Neural crest cell (in vitro differentiated cells): Measurements from ENCODE around the gene ADCY4. TPM values are rescaled to one million over a fixed set of nuclear protein-coding genes. Genes with fewer than 3 reads are reported as not detected.
"Not testable (repeated sequence)": the region's sequence is repeated elsewhere in the genome, so short reads cannot be mapped to it uniquely, and the experiment has no call there.

ENCODE experiments used
- DNase-seq: peaks from one replicate; pipeline ENCODE4 v3.0.0; 2021; ENCODE audit warnings: low read depth, mixed read lengths, low spot score
- H3K27ac Mint-ChIP-seq: one replicate; pipeline ENCODE4 v1.8.0; 2021; ENCODE audit warnings: mild to moderate bottlenecking, mixed read lengths; ENCODE audit not compliant: unreplicated experiment
- H3K27me3 Mint-ChIP-seq: 2 replicates; pipeline ENCODE4 v1.8.0; 2021; ENCODE audit warnings: low read depth, mild to moderate bottlenecking, mixed read lengths
- H3K36me3 Mint-ChIP-seq: 2 replicates; pipeline ENCODE4 v1.8.0; 2021; ENCODE audit warnings: low read depth, mild to moderate bottlenecking, mixed read lengths
- H3K4me1 Mint-ChIP-seq: 2 replicates; pipeline ENCODE4 v1.8.0; 2021; ENCODE audit warnings: mixed read lengths
- H3K4me3 Mint-ChIP-seq: one replicate; pipeline ENCODE4 v1.8.0; 2021; ENCODE audit warnings: mild to moderate bottlenecking, mixed read lengths
- H3K9me3 Mint-ChIP-seq: 2 replicates; pipeline ENCODE4 v1.8.0; 2021; ENCODE audit warnings: mixed read lengths
- total RNA-seq: library from RNA; stranded (reverse); gene quantifications from 2 replicates; pipeline ENCODE4 v1.2.1, GENCODE V29; 2021
- TF ChIP-seq, protein P1 (sequence below): fragments of 200-600 bp; sonication (generic); conservative IDR thresholded peaks from 2 replicates; pipeline ENCODE4 v1.5.0; 2021; ENCODE audit warnings: antibody characterized with exemption, mild to moderate bottlenecking

The ADCY4 gene
- total RNA-seq, 1 donor from 2014 or later: 0.49 TPM

DNA sequence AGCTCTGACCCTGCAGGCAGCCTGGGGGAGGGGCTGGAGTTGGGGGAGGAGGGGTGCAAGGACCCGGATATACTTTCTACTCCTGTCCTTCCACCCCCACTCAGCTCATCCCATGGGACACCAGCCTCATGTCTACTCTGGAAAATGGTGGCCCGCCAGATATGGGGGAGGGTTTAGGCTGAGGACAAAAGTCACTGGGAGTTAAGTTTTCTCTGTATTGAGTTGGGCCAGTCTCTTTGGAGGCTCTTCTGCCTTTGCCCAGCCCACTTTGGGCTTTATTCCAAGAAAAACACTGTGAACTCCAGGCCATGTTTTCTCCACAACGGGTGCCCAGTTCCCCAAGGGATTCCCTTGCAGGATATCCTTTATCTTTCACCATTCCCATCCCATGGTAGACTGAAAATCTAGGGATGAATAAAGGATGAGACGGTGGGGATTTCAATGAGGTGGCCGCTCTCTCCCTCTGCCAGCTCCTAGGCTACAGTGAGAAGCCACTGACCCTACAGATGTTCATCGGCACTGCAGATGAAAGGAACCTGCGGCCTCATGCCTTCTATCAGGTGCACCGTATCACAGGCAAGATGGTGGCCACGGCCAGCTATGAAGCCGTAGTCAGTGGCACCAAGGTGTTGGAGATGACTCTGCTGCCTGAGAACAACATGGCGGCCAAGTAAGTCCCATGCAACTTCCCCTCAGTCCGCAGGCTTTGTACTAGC is 38.0 kb upstream of the ADCY4 start:
- Mint-ChIP-seq H3K27ac (no peak overlapping the region), H3K9me3 (no peaks in the 10 kb centered on the region), H3K27me3 (no peaks in the 10 kb centered on the region), H3K4me1 (peaks cover 6% of the 10 kb centered on the region), H3K4me3 (no peak overlapping the region), H3K36me3 (no peaks in the 10 kb centered on the region)
- TF ChIP-seq, protein P1, sequence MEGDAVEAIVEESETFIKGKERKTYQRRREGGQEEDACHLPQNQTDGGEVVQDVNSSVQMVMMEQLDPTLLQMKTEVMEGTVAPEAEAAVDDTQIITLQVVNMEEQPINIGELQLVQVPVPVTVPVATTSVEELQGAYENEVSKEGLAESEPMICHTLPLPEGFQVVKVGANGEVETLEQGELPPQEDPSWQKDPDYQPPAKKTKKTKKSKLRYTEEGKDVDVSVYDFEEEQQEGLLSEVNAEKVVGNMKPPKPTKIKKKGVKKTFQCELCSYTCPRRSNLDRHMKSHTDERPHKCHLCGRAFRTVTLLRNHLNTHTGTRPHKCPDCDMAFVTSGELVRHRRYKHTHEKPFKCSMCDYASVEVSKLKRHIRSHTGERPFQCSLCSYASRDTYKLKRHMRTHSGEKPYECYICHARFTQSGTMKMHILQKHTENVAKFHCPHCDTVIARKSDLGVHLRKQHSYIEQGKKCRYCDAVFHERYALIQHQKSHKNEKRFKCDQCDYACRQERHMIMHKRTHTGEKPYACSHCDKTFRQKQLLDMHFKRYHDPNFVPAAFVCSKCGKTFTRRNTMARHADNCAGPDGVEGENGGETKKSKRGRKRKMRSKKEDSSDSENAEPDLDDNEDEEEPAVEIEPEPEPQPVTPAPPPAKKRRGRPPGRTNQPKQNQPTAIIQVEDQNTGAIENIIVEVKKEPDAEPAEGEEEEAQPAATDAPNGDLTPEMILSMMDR: no peak
- no peak for DNase-seq

DNA sequence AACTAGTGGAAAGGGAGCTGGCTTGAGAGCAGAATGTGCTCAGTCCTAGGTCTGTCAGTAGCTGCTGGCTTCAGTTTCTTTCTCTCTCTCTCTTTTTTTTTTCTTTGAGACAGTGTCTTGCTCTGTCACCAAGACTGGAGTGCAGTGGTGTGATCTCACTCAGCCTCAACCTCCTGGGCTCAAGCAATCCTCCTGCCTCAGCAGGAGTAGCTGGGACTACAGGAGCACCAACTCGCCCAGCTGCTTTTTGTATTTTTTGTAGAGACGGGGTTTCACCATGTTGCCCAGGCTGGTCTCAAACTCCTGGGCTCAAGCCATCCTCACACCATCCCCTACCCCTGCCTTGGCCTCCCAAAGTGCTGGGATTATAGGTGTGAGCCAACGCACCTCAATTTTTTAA is 36.7 kb upstream of the ADCY4 start:
- H3K4me1 Mint-ChIP-seq: peaks cover 18% of the 10 kb centered on the region
- peak overlapping the region; percentile 45 for H3K4me3 Mint-ChIP-seq
- DNase-seq, H3K9me3 Mint-ChIP-seq, H3K36me3 Mint-ChIP-seq, H3K27ac Mint-ChIP-seq: not testable (repeated sequence)
- peaks cover 10% of the 10 kb centered on the region for H3K27me3 Mint-ChIP-seq

DNA sequence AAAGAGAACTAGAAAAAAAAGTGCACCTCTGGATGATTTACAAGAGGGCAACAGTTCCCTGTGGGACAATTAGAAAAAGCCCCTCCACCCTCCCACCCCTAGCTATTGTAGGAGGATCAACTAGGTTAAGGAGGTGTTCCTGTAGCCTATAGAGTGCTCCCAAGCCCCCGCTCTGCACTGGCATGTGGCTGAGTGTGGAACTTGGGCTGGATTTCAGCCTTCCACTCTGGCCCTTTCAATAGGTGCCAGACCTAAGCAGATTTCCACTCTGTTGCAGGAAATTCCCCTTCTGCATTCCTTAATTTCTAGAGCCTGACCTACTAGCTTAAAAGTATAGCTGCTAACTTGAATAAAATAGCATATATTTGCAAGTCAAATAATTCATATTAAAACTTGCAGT is 35.9 kb upstream of the ADCY4 start:
- no peak for DNase-seq
- H3K4me1 Mint-ChIP-seq: peaks cover 23% of the 10 kb centered on the region
- TF ChIP-seq, protein P1: no peak
- no peaks in the 10 kb centered on the region for H3K36me3 Mint-ChIP-seq
- peak overlapping the region; percentile 45 for H3K4me3 Mint-ChIP-seq
- H3K27ac Mint-ChIP-seq: no peak overlapping the region
- no peaks in the 10 kb centered on the region for H3K9me3 Mint-ChIP-seq
- H3K27me3 Mint-ChIP-seq: peaks cover 14% of the 10 kb centered on the region

- DNase-seq: no peak
- Mint-ChIP-seq H3K36me3 (no peaks in the 10 kb centered on the region), H3K9me3 (no peaks in the 10 kb centered on the region), H3K4me3 (no peak overlapping the region), H3K27ac (no peak overlapping the region), H3K4me1 (peaks cover 27% of the 10 kb centered on the region), H3K27me3 (peaks cover 18% of the 10 kb centered on the region)
- TF ChIP-seq, protein P1: no peak
Observed at GRCh38 chr14:24369907-24370687, 35.2 kb upstream of the ADCY4 start.

- no peak overlapping the region for H3K27ac Mint-ChIP-seq
Observed at GRCh38 chr14:24369463-24369862, 34.6 kb upstream of the ADCY4 start.

More at GRCh38 chr14:24369463-24369862, 34.6 kb upstream of the ADCY4 start:
- TF ChIP-seq, protein P1: no peak
- peaks cover 27% of the 10 kb centered on the region for H3K4me1 Mint-ChIP-seq
- peaks cover 18% of the 10 kb centered on the region for H3K27me3 Mint-ChIP-seq
- H3K4me3 Mint-ChIP-seq: peak overlapping the region; percentile 87
- DNase-seq: no peak
- no peaks in the 10 kb centered on the region for H3K36me3 Mint-ChIP-seq
- no peaks in the 10 kb centered on the region for H3K9me3 Mint-ChIP-seq
